Measurements from ENCODE around the gene OR9Q1.

The OR9Q1 gene

GRCh38 chr11:58055806-58056401 lies 32.2 kb downstream of the OR9Q1 start:
- no peak overlapping the region for H3K27ac ChIP-seq
- no peaks in the 10 kb centered on the region for H3K36me3 ChIP-seq
- H3K9ac ChIP-seq = no peak overlapping the region
- no peaks in the 10 kb centered on the region for H3K27me3 ChIP-seq
- no peaks in the 10 kb centered on the region for H4K20me1 ChIP-seq
- no peak overlapping the region for H3K4me2 ChIP-seq
- H3K4me1 ChIP-seq = no peaks in the 10 kb centered on the region
- no peaks in the 10 kb centered on the region for H3K9me3 ChIP-seq (replicated peaks in 1 of 11)
- no peak for TF ChIP-seq Cebpa-rat (IDR thresholded peaks at IDR 0.05)
- H3K4me3 ChIP-seq = no peak overlapping the region

DNA sequence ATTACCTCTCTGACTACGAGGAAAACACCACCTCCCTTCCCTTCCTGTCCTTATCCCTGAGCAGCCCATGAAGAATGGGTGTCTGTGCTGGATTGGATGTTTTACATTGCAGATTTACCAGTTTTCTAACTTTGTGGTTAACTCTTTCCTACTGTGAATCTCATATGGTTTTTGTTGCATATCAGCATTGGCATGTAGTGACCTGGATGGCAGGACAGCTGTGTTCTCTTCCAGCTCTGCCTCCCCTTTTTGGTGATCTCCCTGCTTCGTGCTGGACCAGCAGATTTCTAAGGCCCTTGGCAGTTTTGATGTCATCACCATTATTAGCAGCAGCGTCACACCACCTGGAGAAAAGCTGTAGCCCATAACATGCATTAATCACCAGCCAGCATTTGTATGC lies 33.8 kb downstream of the OR9Q1 start:
- H3K27me3 ChIP-seq = no peaks in the 10 kb centered on the region
- no peak overlapping the region for H3K9ac ChIP-seq
- H3K4me2 ChIP-seq = no peak overlapping the region
- H3K36me3 ChIP-seq = no peaks in the 10 kb centered on the region
- no peak overlapping the region for H3K4me3 ChIP-seq
- no peaks in the 10 kb centered on the region for H3K4me1 ChIP-seq
- H3K27ac ChIP-seq = no peak overlapping the region
- H4K20me1 ChIP-seq = no peaks in the 10 kb centered on the region
- no peaks in the 10 kb centered on the region for H3K9me3 ChIP-seq (replicated peaks in 1 of 11)
- no peak for TF ChIP-seq Cebpa-rat (IDR thresholded peaks at IDR 0.05)

- H3K4me2 ChIP-seq = no peak overlapping the region
- no peaks in the 10 kb centered on the region for H3K36me3 ChIP-seq
- H3K27me3 ChIP-seq = no peaks in the 10 kb centered on the region
- H4K20me1 ChIP-seq = no peaks in the 10 kb centered on the region
- H3K4me3 ChIP-seq = no peak overlapping the region
- no peak overlapping the region for H3K27ac ChIP-seq
- H3K9me3 ChIP-seq (replicated peaks in 1 of 11) = no peaks in the 10 kb centered on the region
- TF ChIP-seq Cebpa-rat (IDR thresholded peaks at IDR 0.05) = no peak
- no peaks in the 10 kb centered on the region for H3K4me1 ChIP-seq
- H3K9ac ChIP-seq = no peak overlapping the region
Measured at GRCh38 chr11:58058276-58059006, 34.8 kb downstream of the OR9Q1 start.

- H3K27ac ChIP-seq = no peak overlapping the region
- no peaks in the 10 kb centered on the region for H3K9me3 ChIP-seq (replicated peaks in 1 of 11)
- no peak overlapping the region for H3K9ac ChIP-seq
Measured at GRCh38 chr11:58059007-58059350, 35.3 kb downstream of the OR9Q1 start.

DNA sequence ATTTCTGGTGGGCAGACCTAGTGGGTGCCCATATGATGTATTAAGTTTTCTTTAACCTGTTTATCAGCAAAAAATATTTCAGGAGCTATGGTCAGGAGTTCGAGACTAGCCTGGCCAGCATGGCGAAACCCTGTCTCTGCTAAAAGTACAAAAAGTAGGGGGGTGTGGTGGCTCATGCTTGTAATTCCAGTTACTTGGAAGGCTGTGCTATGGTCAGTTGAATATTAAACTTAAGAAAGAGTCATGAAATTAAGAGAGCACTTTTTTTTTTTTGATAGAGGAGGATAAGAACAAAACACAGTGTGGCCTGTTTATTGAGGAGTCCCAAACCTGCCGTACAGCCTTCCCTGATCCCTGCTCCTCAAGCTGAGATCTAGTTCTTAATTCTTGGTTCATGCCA lies 36.9 kb downstream of the OR9Q1 start:
- H3K27me3 ChIP-seq = no peaks in the 10 kb centered on the region
- no peak overlapping the region for H3K4me2 ChIP-seq
- no peak for TF ChIP-seq Cebpa-rat (IDR thresholded peaks at IDR 0.05)
- no peak overlapping the region for H3K9ac ChIP-seq
- no peak overlapping the region for H3K4me3 ChIP-seq
- no peaks in the 10 kb centered on the region for H3K9me3 ChIP-seq (replicated peaks in 1 of 11)
- H4K20me1 ChIP-seq = no peaks in the 10 kb centered on the region
- H3K27ac ChIP-seq = no peak overlapping the region
- no peaks in the 10 kb centered on the region for H3K36me3 ChIP-seq
- no peaks in the 10 kb centered on the region for H3K4me1 ChIP-seq

More at GRCh38 chr11:58059007-58059350, 35.3 kb downstream of the OR9Q1 start:
- H4K20me1 ChIP-seq = no peaks in the 10 kb centered on the region
- H3K36me3 ChIP-seq = no peaks in the 10 kb centered on the region
- H3K4me2 ChIP-seq = no peak overlapping the region
- no peak overlapping the region for H3K4me3 ChIP-seq
- no peaks in the 10 kb centered on the region for H3K27me3 ChIP-seq
- TF ChIP-seq Cebpa-rat (IDR thresholded peaks at IDR 0.05) = no peak
- H3K4me1 ChIP-seq = no peaks in the 10 kb centered on the region

GRCh38 chr11:58060939-58061672 lies 37.4 kb downstream of the OR9Q1 start:
- no peak overlapping the region for H3K9ac ChIP-seq
- no peak overlapping the region for H3K27ac ChIP-seq
- H3K4me2 ChIP-seq = no peak overlapping the region
- no peaks in the 10 kb centered on the region for H3K9me3 ChIP-seq (replicated peaks in 1 of 11)
- no peaks in the 10 kb centered on the region for H3K4me1 ChIP-seq
- H3K36me3 ChIP-seq = no peaks in the 10 kb centered on the region
- TF ChIP-seq Cebpa-rat (IDR thresholded peaks at IDR 0.05) = no peak
- H3K27me3 ChIP-seq = no peaks in the 10 kb centered on the region
- H3K4me3 ChIP-seq = no peak overlapping the region
- no peaks in the 10 kb centered on the region for H4K20me1 ChIP-seq

DNA sequence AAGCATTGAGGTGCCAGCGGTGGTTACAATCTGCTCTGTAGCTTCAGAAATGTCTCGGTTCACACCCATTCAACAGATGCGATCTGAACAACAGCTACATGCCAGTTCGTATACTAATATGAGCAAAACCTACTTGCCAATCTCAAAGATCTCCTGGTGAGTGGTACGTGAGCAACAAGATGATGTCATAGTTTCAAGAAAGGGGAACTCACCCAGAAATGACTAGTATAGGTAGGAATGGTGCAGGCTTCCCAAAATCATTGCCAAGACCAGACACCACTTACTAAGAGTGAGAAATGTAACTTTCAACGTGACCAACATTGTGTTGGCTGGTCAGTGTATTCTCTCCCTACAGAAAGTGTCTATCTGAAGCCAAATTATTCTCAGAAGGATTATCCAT lies 38.1 kb downstream of the OR9Q1 start:
- Histone ChIP-seq H3K4me2 (no peak overlapping the region), H3K27me3 (no peaks in the 10 kb centered on the region), H3K9ac (no peak overlapping the region), H4K20me1 (no peaks in the 10 kb centered on the region), H3K4me3 (no peak overlapping the region), H3K36me3 (no peaks in the 10 kb centered on the region), H3K27ac (no peak overlapping the region), H3K9me3 (replicated peaks in 1 of 11) (no peaks in the 10 kb centered on the region), H3K4me1 (peaks cover 0 to 7% (median 4%) of the 10 kb centered on the region in 10 experiments; a peak in 7 of 20 replicates)
- TF ChIP-seq Cebpa-rat (IDR thresholded peaks at IDR 0.05) = no peak

DNA sequence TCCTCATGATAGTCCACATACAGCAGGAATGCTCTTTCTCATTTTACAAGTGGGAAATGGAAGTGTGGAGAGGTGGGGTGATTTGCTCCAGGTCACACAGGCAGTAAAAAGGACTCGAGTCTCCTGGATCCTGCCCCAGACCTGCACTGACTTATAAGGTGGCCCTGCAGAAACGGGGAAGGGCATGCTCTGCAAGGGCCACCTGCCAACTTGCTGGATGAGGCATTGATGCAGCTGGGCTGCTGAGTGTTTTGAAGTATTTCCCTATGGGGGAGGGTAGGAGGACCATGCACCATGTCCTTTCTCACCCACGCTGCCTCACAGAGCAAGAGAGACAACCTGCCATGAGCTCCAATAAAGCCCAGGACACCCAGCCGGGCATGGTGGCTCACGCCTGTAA lies 44.0 kb downstream of the OR9Q1 start:
- H3K9ac ChIP-seq = no peak overlapping the region
- no peak for TF ChIP-seq Cebpa-rat (IDR thresholded peaks at IDR 0.05)
- no peaks in the 10 kb centered on the region for H3K27me3 ChIP-seq
- H3K36me3 ChIP-seq = no peaks in the 10 kb centered on the region
- H3K4me2 ChIP-seq = no peak overlapping the region
- H4K20me1 ChIP-seq = no peaks in the 10 kb centered on the region; a peak in 1 of 22 replicates
- H3K4me3 ChIP-seq = no peak overlapping the region
- no peaks in the 10 kb centered on the region for H3K9me3 ChIP-seq (replicated peaks in 1 of 11)
- H3K27ac ChIP-seq = no peak overlapping the region
- peaks cover 0 to 7% (median 4%) of the 10 kb centered on the region in 10 experiments; a peak in 7 of 20 replicates for H3K4me1 ChIP-seq

GRCh38 chr11:58068655-58069054 lies 45.0 kb downstream of the OR9Q1 start:
- Histone ChIP-seq H3K27me3 (no peaks in the 10 kb centered on the region), H3K4me3 (no peak overlapping the region), H3K27ac (no peak overlapping the region), H4K20me1 (no peaks in the 10 kb centered on the region; a peak in 1 of 22 replicates), H3K4me1 (peaks cover 0 to 7% (median 4%) of the 10 kb centered on the region in 10 experiments; a peak in 7 of 20 replicates), H3K9ac (no peak overlapping the region), H3K9me3 (replicated peaks in 1 of 11) (no peaks in the 10 kb centered on the region), H3K4me2 (no peak overlapping the region), H3K36me3 (no peaks in the 10 kb centered on the region)
- no peak for TF ChIP-seq Cebpa-rat (IDR thresholded peaks at IDR 0.05)
